Parathyroid adenoma (tissue), 2 donors: ENCODE measurements around the gene NTN5.

Source experiments
- H2AFZ ChIP-seq: fragments of 300-600 bp; sonication (generic); one replicate; pipeline ENCODE4 v1.7.0; 2017; ENCODE audit warnings: antibody characterized with exemption, mild to moderate bottlenecking
- H3K27ac ChIP-seq: fragments of 300-600 bp; sonication (generic); one replicate; pipeline ENCODE4 v1.7.0; 2017
- H3K27me3 ChIP-seq: fragments of 300-600 bp; sonication (generic); one replicate; pipeline ENCODE4 v1.7.0; 2017; ENCODE audit warnings: low read length; ENCODE audit not compliant: control insufficient read depth, insufficient read depth
- H3K36me3 ChIP-seq: fragments of 300-600 bp; sonication (generic); one replicate; pipeline ENCODE4 v1.7.0; 2017; ENCODE audit warnings: low read length; ENCODE audit not compliant: control insufficient read depth, insufficient read depth
- H3K4me1 ChIP-seq: fragments of 300-600 bp; sonication (generic); one replicate; pipeline ENCODE4 v1.7.0; 2017; ENCODE audit warnings: control low read depth
- H3K4me2 ChIP-seq: fragments of 300-600 bp; sonication (generic); one replicate; pipeline ENCODE4 v1.7.0; 2017; ENCODE audit warnings: low read length
- H3K4me3 ChIP-seq: fragments of 300-600 bp; sonication (generic); one replicate; pipeline ENCODE4 v1.7.0; 2017; ENCODE audit warnings: low read depth, low read length
- H3K79me2 ChIP-seq: fragments of 300-600 bp; sonication (generic); one replicate; pipeline ENCODE4 v1.7.0; 2017; ENCODE audit warnings: control low read depth
- H3K9ac ChIP-seq: fragments of 300-600 bp; sonication (generic); one replicate; pipeline ENCODE4 v1.7.0; 2017; ENCODE audit warnings: mild to moderate bottlenecking
- H3K9me3 ChIP-seq: fragments of 300-600 bp; sonication (generic); one replicate; pipeline ENCODE4 v1.7.0; 2017; ENCODE audit warnings: low read length; ENCODE audit not compliant: control insufficient read depth
- CTCF ChIP-seq: fragments of 300-600 bp; sonication (generic); IDR thresholded peaks from one replicate; pipeline ENCODE4 v1.7.0; 2017; ENCODE audit warnings: antibody characterized with exemption, mild to moderate bottlenecking
- donor health status: primary hyperparathyroidism.

NTN5 gene

GRCh38 chr19:48708471-48708870, 35.7 kb upstream of the NTN5 start:
- Histone ChIP-seq H2AFZ (no peak overlapping the region), H3K9me3 (no peaks in the 10 kb centered on the region), H3K27me3 (no peaks in the 10 kb centered on the region), H3K36me3 (no peaks in the 10 kb centered on the region), H3K27ac (no peak overlapping the region), H3K9ac (no peak overlapping the region), H3K4me1 (no peaks in the 10 kb centered on the region), H3K4me3 (no peak overlapping the region), H3K79me2 (no peaks in the 10 kb centered on the region), H3K4me2 (no peak overlapping the region)
- no peak for TF ChIP-seq CTCF

- no peaks in the 10 kb centered on the region for H3K9me3 ChIP-seq
- no peaks in the 10 kb centered on the region for H3K79me2 ChIP-seq
- H2AFZ ChIP-seq: no peak overlapping the region
- no peaks in the 10 kb centered on the region for H3K27me3 ChIP-seq
- H3K36me3 ChIP-seq: no peaks in the 10 kb centered on the region
- H3K27ac ChIP-seq: no peak overlapping the region
- no peak for TF ChIP-seq CTCF
- no peak overlapping the region for H3K4me3 ChIP-seq
- no peak overlapping the region for H3K4me2 ChIP-seq
- H3K4me1 ChIP-seq: no peaks in the 10 kb centered on the region
- no peak overlapping the region for H3K9ac ChIP-seq
Observed at GRCh38 chr19:48705431-48705830, 32.6 kb upstream of the NTN5 start.

GRCh38 chr19:48703316-48703715, 30.5 kb upstream of the NTN5 start:
- H3K4me2 ChIP-seq: no peak overlapping the region
- no peak overlapping the region for H3K9ac ChIP-seq
- no peaks in the 10 kb centered on the region for H3K27me3 ChIP-seq
- H3K9me3 ChIP-seq: no peaks in the 10 kb centered on the region
- H3K4me1 ChIP-seq: no peaks in the 10 kb centered on the region
- H2AFZ ChIP-seq: no peak overlapping the region
- H3K4me3 ChIP-seq: no peak overlapping the region
- no peak for TF ChIP-seq CTCF
- H3K27ac ChIP-seq: no peak overlapping the region
- no peaks in the 10 kb centered on the region for H3K79me2 ChIP-seq
- no peaks in the 10 kb centered on the region for H3K36me3 ChIP-seq

GRCh38 chr19:48702701-48703100, 29.9 kb upstream of the NTN5 start:
- Histone ChIP-seq H3K4me1 (no peaks in the 10 kb centered on the region), H3K4me3 (no peak overlapping the region), H2AFZ (no peak overlapping the region), H3K4me2 (no peak overlapping the region), H3K9ac (no peak overlapping the region), H3K27ac (no peak overlapping the region), H3K36me3 (no peaks in the 10 kb centered on the region), H3K27me3 (no peaks in the 10 kb centered on the region), H3K9me3 (no peaks in the 10 kb centered on the region), H3K79me2 (no peaks in the 10 kb centered on the region)
- TF ChIP-seq CTCF: no peak

GRCh38 chr19:48698046-48698445, 25.2 kb upstream of the NTN5 start:
- Histone ChIP-seq H3K27me3 (no peaks in the 10 kb centered on the region), H3K36me3 (no peaks in the 10 kb centered on the region), H2AFZ (no peak overlapping the region), H3K4me2 (no peak overlapping the region), H3K27ac (no peak overlapping the region), H3K9me3 (no peaks in the 10 kb centered on the region), H3K4me3 (no peak overlapping the region), H3K4me1 (peaks cover 6% of the 10 kb centered on the region), H3K79me2 (no peaks in the 10 kb centered on the region), H3K9ac (no peak overlapping the region)
- TF ChIP-seq CTCF: no peak
